Panc1 (cell line): ENCODE results near the gene PAX5.

Experiments used
- POLR2AphosphoS5 ChIP-seq: IDR thresholded peaks from 2 replicates; pipeline ENCODE4 v1.6.1; 2012; ENCODE audit warnings: mild to moderate bottlenecking, low read depth, low read length, moderate library complexity
- TF ChIP-seq, protein P1 (sequence below): fragments of 450-650 bp; IDR thresholded peaks from 2 replicates; pipeline ENCODE4 v1.5.1; 2017; ENCODE audit warnings: mild to moderate bottlenecking
- TF ChIP-seq, protein P2 (sequence below), 2 experiments: IDR thresholded peaks; 2 replicates each; pipeline ENCODE4 v1.6.1; 2011 to 2012; ENCODE audit warnings: low read depth in 2 of 2, control low read depth in 1 of 2, low read length in 1 of 2, mild to moderate bottlenecking in 1 of 2, moderate library complexity in 1 of 2; ENCODE audit not compliant: insufficient read depth in 1 of 2

DNA sequence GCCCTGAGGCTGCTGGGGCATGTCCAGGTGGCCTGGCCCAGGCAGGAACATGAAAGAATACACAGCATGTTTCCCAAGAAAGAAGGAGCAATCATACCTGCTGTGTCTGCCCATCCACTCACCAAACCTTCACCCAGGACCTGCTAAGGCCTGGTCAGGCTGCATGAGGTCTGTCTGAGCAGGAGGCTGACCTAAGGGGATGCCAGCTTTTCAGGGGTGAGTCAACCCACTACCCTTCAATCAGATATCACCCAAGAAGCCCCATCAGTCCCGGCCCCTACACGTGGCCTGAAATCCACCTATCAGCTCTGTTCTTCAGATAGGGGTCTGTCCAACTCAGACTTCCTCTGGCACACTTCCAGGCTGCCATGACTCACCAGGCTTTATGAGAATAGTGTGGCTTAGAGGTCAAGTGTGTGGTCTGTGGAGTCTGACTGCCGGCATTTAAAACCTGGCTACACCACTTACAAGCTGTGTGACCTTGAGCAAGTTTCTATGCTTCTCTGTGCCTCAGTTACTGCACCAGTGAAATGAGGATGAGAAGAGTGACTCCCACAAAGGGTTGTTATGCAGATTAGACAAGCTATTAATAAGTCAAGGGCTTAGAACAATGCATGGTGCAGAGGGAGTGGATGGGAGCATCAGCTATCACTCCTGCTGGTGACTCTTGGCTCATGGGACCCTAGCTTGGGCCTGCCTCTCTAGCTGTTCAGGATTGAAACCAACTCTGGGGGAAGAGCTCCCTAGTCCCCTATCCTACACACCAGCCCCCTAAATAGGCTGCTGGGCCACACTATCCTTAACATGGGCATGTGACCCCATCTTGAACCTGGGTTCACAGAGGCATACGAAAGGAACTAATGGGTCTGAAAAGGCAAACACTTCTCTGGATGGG lies 130.3 kb downstream of the PAX5 start:
- TF ChIP-seq, protein P1, sequence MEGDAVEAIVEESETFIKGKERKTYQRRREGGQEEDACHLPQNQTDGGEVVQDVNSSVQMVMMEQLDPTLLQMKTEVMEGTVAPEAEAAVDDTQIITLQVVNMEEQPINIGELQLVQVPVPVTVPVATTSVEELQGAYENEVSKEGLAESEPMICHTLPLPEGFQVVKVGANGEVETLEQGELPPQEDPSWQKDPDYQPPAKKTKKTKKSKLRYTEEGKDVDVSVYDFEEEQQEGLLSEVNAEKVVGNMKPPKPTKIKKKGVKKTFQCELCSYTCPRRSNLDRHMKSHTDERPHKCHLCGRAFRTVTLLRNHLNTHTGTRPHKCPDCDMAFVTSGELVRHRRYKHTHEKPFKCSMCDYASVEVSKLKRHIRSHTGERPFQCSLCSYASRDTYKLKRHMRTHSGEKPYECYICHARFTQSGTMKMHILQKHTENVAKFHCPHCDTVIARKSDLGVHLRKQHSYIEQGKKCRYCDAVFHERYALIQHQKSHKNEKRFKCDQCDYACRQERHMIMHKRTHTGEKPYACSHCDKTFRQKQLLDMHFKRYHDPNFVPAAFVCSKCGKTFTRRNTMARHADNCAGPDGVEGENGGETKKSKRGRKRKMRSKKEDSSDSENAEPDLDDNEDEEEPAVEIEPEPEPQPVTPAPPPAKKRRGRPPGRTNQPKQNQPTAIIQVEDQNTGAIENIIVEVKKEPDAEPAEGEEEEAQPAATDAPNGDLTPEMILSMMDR: no peak
- TF ChIP-seq POLR2AphosphoS5: peak; percentile 63
- TF ChIP-seq, protein P2, sequence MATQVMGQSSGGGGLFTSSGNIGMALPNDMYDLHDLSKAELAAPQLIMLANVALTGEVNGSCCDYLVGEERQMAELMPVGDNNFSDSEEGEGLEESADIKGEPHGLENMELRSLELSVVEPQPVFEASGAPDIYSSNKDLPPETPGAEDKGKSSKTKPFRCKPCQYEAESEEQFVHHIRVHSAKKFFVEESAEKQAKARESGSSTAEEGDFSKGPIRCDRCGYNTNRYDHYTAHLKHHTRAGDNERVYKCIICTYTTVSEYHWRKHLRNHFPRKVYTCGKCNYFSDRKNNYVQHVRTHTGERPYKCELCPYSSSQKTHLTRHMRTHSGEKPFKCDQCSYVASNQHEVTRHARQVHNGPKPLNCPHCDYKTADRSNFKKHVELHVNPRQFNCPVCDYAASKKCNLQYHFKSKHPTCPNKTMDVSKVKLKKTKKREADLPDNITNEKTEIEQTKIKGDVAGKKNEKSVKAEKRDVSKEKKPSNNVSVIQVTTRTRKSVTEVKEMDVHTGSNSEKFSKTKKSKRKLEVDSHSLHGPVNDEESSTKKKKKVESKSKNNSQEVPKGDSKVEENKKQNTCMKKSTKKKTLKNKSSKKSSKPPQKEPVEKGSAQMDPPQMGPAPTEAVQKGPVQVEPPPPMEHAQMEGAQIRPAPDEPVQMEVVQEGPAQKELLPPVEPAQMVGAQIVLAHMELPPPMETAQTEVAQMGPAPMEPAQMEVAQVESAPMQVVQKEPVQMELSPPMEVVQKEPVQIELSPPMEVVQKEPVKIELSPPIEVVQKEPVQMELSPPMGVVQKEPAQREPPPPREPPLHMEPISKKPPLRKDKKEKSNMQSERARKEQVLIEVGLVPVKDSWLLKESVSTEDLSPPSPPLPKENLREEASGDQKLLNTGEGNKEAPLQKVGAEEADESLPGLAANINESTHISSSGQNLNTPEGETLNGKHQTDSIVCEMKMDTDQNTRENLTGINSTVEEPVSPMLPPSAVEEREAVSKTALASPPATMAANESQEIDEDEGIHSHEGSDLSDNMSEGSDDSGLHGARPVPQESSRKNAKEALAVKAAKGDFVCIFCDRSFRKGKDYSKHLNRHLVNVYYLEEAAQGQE (IDR thresholded peaks at IDR 0.05; ENCODE audit: insufficient read depth in 1 of 2, low read depth in 2 of 2, low read length in 1 of 2): no peak
